ENCODE results near the gene COBL. TPM values are rescaled to one million over a fixed set of nuclear protein-coding genes. Genes with fewer than 3 reads are reported as not detected.

Gene COBL
- total and polyA plus RNA-seq, 8 donors, result 7.4 to 32.0 (median 16.8) TPM

- Histone ChIP-seq H3K36me3 (no peaks in the 10 kb centered on the region), H3K4me1 (peaks cover 53 to 59% (median 53%) of the 10 kb centered on the region in 3 donors), H3K4me3 (no peak overlapping the region), H3K27me3 (no peaks in the 10 kb centered on the region), H3K27ac (peak overlapping the region; percentile 63 to 80 (median 76)), H3K9me3 (no peaks in the 10 kb centered on the region)
- TF ChIP-seq, protein P1, sequence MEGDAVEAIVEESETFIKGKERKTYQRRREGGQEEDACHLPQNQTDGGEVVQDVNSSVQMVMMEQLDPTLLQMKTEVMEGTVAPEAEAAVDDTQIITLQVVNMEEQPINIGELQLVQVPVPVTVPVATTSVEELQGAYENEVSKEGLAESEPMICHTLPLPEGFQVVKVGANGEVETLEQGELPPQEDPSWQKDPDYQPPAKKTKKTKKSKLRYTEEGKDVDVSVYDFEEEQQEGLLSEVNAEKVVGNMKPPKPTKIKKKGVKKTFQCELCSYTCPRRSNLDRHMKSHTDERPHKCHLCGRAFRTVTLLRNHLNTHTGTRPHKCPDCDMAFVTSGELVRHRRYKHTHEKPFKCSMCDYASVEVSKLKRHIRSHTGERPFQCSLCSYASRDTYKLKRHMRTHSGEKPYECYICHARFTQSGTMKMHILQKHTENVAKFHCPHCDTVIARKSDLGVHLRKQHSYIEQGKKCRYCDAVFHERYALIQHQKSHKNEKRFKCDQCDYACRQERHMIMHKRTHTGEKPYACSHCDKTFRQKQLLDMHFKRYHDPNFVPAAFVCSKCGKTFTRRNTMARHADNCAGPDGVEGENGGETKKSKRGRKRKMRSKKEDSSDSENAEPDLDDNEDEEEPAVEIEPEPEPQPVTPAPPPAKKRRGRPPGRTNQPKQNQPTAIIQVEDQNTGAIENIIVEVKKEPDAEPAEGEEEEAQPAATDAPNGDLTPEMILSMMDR (IDR thresholded peaks at IDR 0.05), result no peak
- ATAC-seq, result peak in 3 of 4 donors; percentile 18 to 33 (median 27)
- WGBS, 2 donors, result 58 to 59% methylated on average over 20 of the region's 20 CpGs
- intact Hi-C loops (cut with DNase I), result no loop called here
- peak in 4 of 6 donors; percentile 35 to 84 (median 59) for DNase-seq
- no peak for FAIRE-seq
Observed at GRCh38 chr7:51261950-51262795, 54.4 kb downstream of the COBL start.

DNA sequence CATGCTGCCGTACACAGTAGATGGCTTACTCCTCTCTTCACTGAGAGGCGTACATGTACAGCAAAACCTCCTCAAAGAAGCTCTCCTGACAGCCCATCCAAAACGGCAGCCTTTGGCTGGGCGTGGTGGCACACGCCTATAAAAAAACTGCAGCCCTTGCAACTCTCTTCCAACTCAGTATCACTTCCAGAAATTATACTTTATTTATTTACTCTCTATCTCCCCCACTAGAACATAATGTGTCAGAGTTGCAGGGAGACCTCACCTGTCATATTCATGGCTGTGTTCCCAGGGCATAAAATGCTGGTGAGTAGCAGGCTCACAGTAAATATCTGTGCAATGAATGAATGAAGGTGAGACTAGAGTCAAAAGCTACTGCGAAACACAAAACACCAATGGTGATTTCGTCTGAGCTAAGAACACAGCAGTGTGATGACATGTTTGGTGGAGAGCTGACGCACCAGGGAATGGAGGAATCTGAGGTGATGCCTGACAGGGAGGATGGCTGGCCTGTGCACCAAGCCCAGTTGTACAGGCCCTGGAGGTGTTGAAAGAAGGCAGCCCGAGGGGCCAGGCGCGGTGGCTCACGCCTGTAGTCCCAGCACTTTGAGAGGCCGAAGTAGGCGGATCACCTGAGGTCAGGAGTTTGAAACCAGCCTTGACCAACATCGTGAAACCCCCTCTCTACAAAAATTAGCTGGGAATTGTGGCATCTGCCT lies 55.3 kb downstream of the COBL start:
- TF ChIP-seq, protein P1 (IDR thresholded peaks at IDR 0.05), result no peak
- peaks cover 53 to 56% (median 55%) of the 10 kb centered on the region in 3 donors for H3K4me1 ChIP-seq
- H3K27ac ChIP-seq, result peak overlapping the region in 3 of 4 donors; percentile 74 to 80 (median 78)
- H3K9me3 ChIP-seq, result no peaks in the 10 kb centered on the region
- intact Hi-C loops (cut with DNase I), result no loop called here
- H3K4me3 ChIP-seq, result no peak overlapping the region
- FAIRE-seq (no peak), DNase-seq (peak in 1 of 6 donors; percentile 37), ATAC-seq (peak in 2 of 4 donors; percentile 10 to 19)
- 69 to 71% methylated on average over 15 of the region's 15 CpGs for WGBS, 2 donors
- H3K27me3 ChIP-seq, result no peaks in the 10 kb centered on the region
- no peaks in the 10 kb centered on the region for H3K36me3 ChIP-seq

DNA sequence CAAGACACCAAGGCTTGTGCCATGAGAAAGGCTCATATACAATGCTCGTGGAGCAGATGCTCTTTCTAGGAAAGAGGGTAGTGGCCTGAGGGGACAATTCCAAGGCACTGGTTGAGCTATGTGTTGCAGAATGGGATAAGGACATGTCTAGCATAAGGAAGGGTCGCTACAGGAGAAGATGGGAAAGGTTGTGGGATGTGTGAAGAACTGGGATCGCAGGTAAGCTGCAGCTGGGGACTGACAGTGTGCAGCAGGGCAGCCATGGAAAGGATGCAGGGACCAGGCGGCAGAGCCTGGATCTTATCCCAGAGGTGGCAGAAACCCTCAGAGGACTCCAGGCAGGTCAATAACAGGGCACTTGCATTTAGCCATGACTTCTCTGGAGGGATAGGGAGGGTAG lies 56.1 kb downstream of the COBL start:
- intact Hi-C loops (cut with DNase I), result no loop called here
- TF ChIP-seq, protein P1 (IDR thresholded peaks at IDR 0.05), result no peak
- H3K4me1 ChIP-seq, result peaks cover 48 to 51% (median 50%) of the 10 kb centered on the region in 3 donors
- ATAC-seq (no peak), DNase-seq (no peak), FAIRE-seq (no peak)
- no peaks in the 10 kb centered on the region for H3K36me3 ChIP-seq
- H3K9me3 ChIP-seq, result no peaks in the 10 kb centered on the region
- H3K27ac ChIP-seq, result peak overlapping the region in 2 of 4 donors; percentile 74 to 78
- no peaks in the 10 kb centered on the region for H3K27me3 ChIP-seq
- 88 to 95% methylated on average over 4 of the region's 4 CpGs for WGBS, 2 donors
- H3K4me3 ChIP-seq, result no peak overlapping the region

GRCh38 chr7:51259766-51260165 lies 56.8 kb downstream of the COBL start:
- Histone ChIP-seq H3K4me1 (peaks cover 40 to 44% (median 43%) of the 10 kb centered on the region in 3 donors), H3K4me3 (no peak overlapping the region), H3K9me3 (no peaks in the 10 kb centered on the region), H3K27ac (no peak overlapping the region), H3K36me3 (no peaks in the 10 kb centered on the region), H3K27me3 (no peaks in the 10 kb centered on the region)
- no peak for DNase-seq
- FAIRE-seq, result no peak
- TF ChIP-seq, protein P1 (IDR thresholded peaks at IDR 0.05), result no peak
- ATAC-seq, result no peak
- 88% methylated on average over 4 of the region's 4 CpGs for WGBS, 2 donors
- intact Hi-C loops (cut with DNase I), result no loop called here
